ENCODE data around the gene ATP12A. TPM values are rescaled to one million over a fixed set of nuclear protein-coding genes. Genes with fewer than 3 reads are reported as not detected.
A peak's percentile ranks its signal among the peaks of the same experiment; 100 is the strongest.
"Not testable (repeated sequence)": the region's sequence is repeated elsewhere in the genome, so short reads cannot be mapped to it uniquely, and the experiment has no call there.

ATP12A gene
- total and polyA plus RNA-seq, 4 donors, result 0.38 TPM; not detected in 3

DNA sequence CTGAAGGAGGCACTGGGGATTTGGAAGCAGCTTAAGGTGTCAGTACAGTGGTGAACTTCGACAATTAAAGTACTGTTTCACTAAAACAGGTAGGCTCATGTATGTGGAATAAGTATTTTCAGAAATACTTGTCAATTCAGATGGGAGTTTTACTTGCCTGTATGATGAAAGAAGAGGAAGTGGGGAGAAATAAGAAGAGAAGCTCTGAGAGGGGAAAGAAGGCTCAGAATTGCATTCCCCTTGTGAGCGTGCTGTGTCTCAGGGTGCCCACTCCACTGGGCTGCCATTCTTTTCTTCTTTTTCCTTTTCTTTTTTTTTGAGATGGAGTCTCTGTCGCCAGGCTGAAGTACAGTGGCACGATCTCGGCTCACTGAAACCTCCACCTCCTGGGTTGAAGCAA lies 45.2 kb downstream of the ATP12A start:
- Histone ChIP-seq H3K27ac (ENCODE audit: low read depth in 1 of 2, low read length in 2 of 2) (no peak overlapping the region), H3K4me3 (ENCODE audit: low read length in 2 of 2) (no peak overlapping the region), H3K9me3 (ENCODE audit: control insufficient read depth, low read length) (no peaks in the 10 kb centered on the region), H3K4me1 (ENCODE audit: control insufficient read depth in 1 of 2, insufficient read depth in 2 of 2, low read length in 2 of 2) (no peaks in the 10 kb centered on the region), H3K36me3 (ENCODE audit: control insufficient read depth in 1 of 2, insufficient read depth in 2 of 2, low read length in 1 of 2) (no peaks in the 10 kb centered on the region), H3K27me3 (ENCODE audit: control insufficient read depth in 1 of 2, insufficient read depth in 2 of 2, low read length in 1 of 2) (no peaks in the 10 kb centered on the region)
- 89 to 94% methylated on average over 5 of the region's 5 CpGs for WGBS, 2 donors
- ATAC-seq (ENCODE audit: low FRiP score) (no peak), DNase-seq (no peak)
- intact Hi-C loops (cut with DNase I), result loop anchor here (5.0 to 10.0 kb wide), 2 partner anchors 143 to 151 kb away; no protein-coding TSS in a partner anchor

- H3K4me3 ChIP-seq (ENCODE audit: low read length in 2 of 2), result no peak overlapping the region
- H3K4me1 ChIP-seq (ENCODE audit: control insufficient read depth in 1 of 2, insufficient read depth in 2 of 2, low read length in 2 of 2), result no peaks in the 10 kb centered on the region
- H3K27me3 ChIP-seq (ENCODE audit: control insufficient read depth in 1 of 2, insufficient read depth in 2 of 2, low read length in 1 of 2), result no peaks in the 10 kb centered on the region
- intact Hi-C loops (cut with DNase I), result loop anchor here (2.0 to 10.0 kb wide), 3 partner anchors 43 to 153 kb away; no protein-coding TSS in a partner anchor
- no peaks in the 10 kb centered on the region for H3K36me3 ChIP-seq (ENCODE audit: control insufficient read depth in 1 of 2, insufficient read depth in 2 of 2, low read length in 1 of 2)
- DNase-seq (peak; percentile 73 to 75), ATAC-seq (ENCODE audit: low FRiP score) (peak; percentile 85)
- 60 to 62% methylated on average over 24 of the region's 24 CpGs for WGBS, 2 donors
- no peak overlapping the region for H3K27ac ChIP-seq (ENCODE audit: low read depth in 1 of 2, low read length in 2 of 2)
- H3K9me3 ChIP-seq (ENCODE audit: control insufficient read depth, low read length), result no peaks in the 10 kb centered on the region
Measured at GRCh38 chr13:24727731-24728601, 47.8 kb downstream of the ATP12A start.

DNA sequence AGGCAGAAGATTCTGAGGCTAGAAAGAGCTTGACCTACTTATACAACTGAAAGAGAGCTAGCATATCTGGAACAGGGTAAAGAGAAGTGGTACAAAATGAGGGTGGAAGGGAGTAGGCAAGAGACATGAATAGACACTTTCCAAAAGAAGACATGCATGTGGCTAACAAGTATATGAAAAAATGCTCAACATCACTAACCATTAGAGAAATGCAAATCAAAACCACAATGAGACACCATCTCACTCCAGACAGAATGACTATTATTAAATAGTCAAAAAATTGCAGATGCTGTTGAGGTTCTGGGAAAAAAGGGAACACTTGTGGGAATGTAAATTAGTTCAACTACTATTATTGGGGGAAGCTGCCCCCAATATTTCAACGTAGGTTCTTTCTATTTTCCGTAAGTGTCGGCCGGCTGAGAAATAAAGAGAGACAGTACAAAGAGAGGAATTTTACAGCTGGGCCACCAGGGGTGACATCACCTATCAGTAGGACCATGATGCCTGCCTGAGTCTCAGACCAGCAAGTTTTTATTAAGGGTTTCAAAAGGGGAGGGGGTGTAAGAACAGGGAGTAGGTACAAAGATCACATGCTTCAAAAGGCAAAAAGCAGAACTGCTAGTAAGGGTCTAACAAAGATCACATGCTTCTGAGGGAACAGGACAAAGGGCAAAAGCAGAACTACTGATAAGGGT lies 50.8 kb downstream of the ATP12A start:
- H3K4me3 ChIP-seq (ENCODE audit: low read length in 2 of 2); intact Hi-C loops (cut with DNase I); ATAC-seq (ENCODE audit: low FRiP score); H3K27me3 ChIP-seq (ENCODE audit: control insufficient read depth in 1 of 2, insufficient read depth in 2 of 2, low read length in 1 of 2); H3K27ac ChIP-seq (ENCODE audit: low read depth in 1 of 2, low read length in 2 of 2); H3K9me3 ChIP-seq (ENCODE audit: control insufficient read depth, low read length); DNase-seq; H3K36me3 ChIP-seq (ENCODE audit: control insufficient read depth in 1 of 2, insufficient read depth in 2 of 2, low read length in 1 of 2); H3K4me1 ChIP-seq (ENCODE audit: control insufficient read depth in 1 of 2, insufficient read depth in 2 of 2, low read length in 2 of 2): not testable (repeated sequence)
- WGBS, 2 donors, result 97 to 98% methylated on average over 4 of the region's 4 CpGs

GRCh38 chr13:24734950-24735349 lies 54.7 kb downstream of the ATP12A start:
- intact Hi-C loops (cut with DNase I), result no loop called here
- Histone ChIP-seq H3K27me3 (ENCODE audit: control insufficient read depth in 1 of 2, insufficient read depth in 2 of 2, low read length in 1 of 2) (no peaks in the 10 kb centered on the region), H3K9me3 (ENCODE audit: control insufficient read depth, low read length) (no peaks in the 10 kb centered on the region), H3K4me3 (ENCODE audit: low read length in 2 of 2) (no peak overlapping the region), H3K27ac (ENCODE audit: low read depth in 1 of 2, low read length in 2 of 2) (no peak overlapping the region), H3K36me3 (ENCODE audit: control insufficient read depth in 1 of 2, insufficient read depth in 2 of 2, low read length in 1 of 2) (no peaks in the 10 kb centered on the region), H3K4me1 (ENCODE audit: control insufficient read depth in 1 of 2, insufficient read depth in 2 of 2, low read length in 2 of 2) (no peaks in the 10 kb centered on the region)
- 81 to 90% methylated on average over 4 of the region's 4 CpGs for WGBS, 2 donors
- ATAC-seq (ENCODE audit: low FRiP score) (no peak), DNase-seq (no peak)

GRCh38 chr13:24737042-24737441 lies 56.8 kb downstream of the ATP12A start:
- ATAC-seq (ENCODE audit: low FRiP score), result no peak
- H3K4me3 ChIP-seq (ENCODE audit: low read length in 2 of 2), result no peak overlapping the region
- no peak overlapping the region for H3K27ac ChIP-seq (ENCODE audit: low read depth in 1 of 2, low read length in 2 of 2)
- 78 to 85% methylated on average over 6 of the region's 6 CpGs for WGBS, 2 donors
- intact Hi-C loops (cut with DNase I), result no loop called here
- H3K36me3 ChIP-seq (ENCODE audit: control insufficient read depth in 1 of 2, insufficient read depth in 2 of 2, low read length in 1 of 2), result no peaks in the 10 kb centered on the region
- DNase-seq, result no peak
- H3K27me3 ChIP-seq (ENCODE audit: control insufficient read depth in 1 of 2, insufficient read depth in 2 of 2, low read length in 1 of 2), result no peaks in the 10 kb centered on the region
- H3K9me3 ChIP-seq (ENCODE audit: control insufficient read depth, low read length), result no peaks in the 10 kb centered on the region
- H3K4me1 ChIP-seq (ENCODE audit: control insufficient read depth in 1 of 2, insufficient read depth in 2 of 2, low read length in 2 of 2), result no peaks in the 10 kb centered on the region

- Histone ChIP-seq H3K4me1 (ENCODE audit: control insufficient read depth in 1 of 2, insufficient read depth in 2 of 2, low read length in 2 of 2) (no peaks in the 10 kb centered on the region), H3K27me3 (ENCODE audit: control insufficient read depth in 1 of 2, insufficient read depth in 2 of 2, low read length in 1 of 2) (no peaks in the 10 kb centered on the region), H3K36me3 (ENCODE audit: control insufficient read depth in 1 of 2, insufficient read depth in 2 of 2, low read length in 1 of 2) (no peaks in the 10 kb centered on the region), H3K4me3 (ENCODE audit: low read length in 2 of 2) (no peak overlapping the region), H3K9me3 (ENCODE audit: control insufficient read depth, low read length) (no peaks in the 10 kb centered on the region), H3K27ac (ENCODE audit: low read depth in 1 of 2, low read length in 2 of 2) (no peak overlapping the region)
- ATAC-seq (ENCODE audit: low FRiP score) (no peak), DNase-seq (no peak)
- intact Hi-C loops (cut with DNase I), result no loop called here
- 96 to 98% methylated on average over 5 of the region's 5 CpGs for WGBS, 2 donors
Measured at GRCh38 chr13:24738366-24738847, 58.2 kb downstream of the ATP12A start.

- 95 to 96% methylated on average over 12 of the region's 12 CpGs for WGBS, 2 donors
- peak; percentile 30 for ATAC-seq (ENCODE audit: low FRiP score)
Measured at GRCh38 chr13:24740014-24740890, 60.0 kb downstream of the ATP12A start.

DNA sequence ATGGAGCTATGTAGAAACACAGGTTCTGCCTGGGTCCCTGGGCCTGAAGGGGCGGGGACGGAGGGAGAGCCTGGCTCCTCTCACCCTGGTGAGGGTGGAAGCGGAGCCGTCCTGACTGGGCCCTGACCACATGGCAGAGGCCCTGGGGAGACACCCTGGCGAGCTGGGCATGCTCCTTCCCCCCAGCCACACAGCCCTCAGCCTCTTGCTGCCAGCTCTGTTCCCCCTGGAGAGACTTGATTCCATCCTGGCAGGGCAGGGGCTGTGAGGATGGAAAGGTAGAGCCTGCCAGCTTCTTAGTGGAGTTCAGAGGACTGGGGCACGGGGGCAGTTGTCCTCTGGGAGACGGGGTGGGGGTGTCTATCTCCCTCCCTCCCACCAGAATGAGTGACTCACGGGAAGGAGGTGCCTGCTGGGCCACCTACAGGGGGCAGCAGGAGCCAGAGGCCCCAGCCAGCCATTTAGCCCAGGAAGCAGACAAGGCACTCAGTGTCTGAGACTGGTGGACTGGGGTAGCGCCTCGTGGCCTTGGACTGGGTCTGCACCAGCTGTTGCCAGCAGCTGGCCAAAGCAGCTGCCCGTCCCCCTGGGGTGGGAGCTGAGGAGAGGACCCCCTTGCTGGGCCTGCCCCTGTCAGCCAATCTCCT lies 60.9 kb downstream of the ATP12A start:
- Histone ChIP-seq H3K4me1 (ENCODE audit: control insufficient read depth in 1 of 2, insufficient read depth in 2 of 2, low read length in 2 of 2) (no peaks in the 10 kb centered on the region), H3K9me3 (ENCODE audit: control insufficient read depth, low read length) (no peaks in the 10 kb centered on the region), H3K27ac (ENCODE audit: low read depth in 1 of 2, low read length in 2 of 2) (no peak overlapping the region), H3K27me3 (ENCODE audit: control insufficient read depth in 1 of 2, insufficient read depth in 2 of 2, low read length in 1 of 2) (no peaks in the 10 kb centered on the region), H3K4me3 (ENCODE audit: low read length in 2 of 2) (no peak overlapping the region), H3K36me3 (ENCODE audit: control insufficient read depth in 1 of 2, insufficient read depth in 2 of 2, low read length in 1 of 2) (no peaks in the 10 kb centered on the region)
- DNase-seq (no peak), ATAC-seq (ENCODE audit: low FRiP score) (no peak)
- WGBS, 2 donors, result 85 to 86% methylated on average over 11 of the region's 11 CpGs
- intact Hi-C loops (cut with DNase I), result no loop called here

More at GRCh38 chr13:24740014-24740890, 60.0 kb downstream of the ATP12A start:
- Histone ChIP-seq H3K27me3 (ENCODE audit: control insufficient read depth in 1 of 2, insufficient read depth in 2 of 2, low read length in 1 of 2) (no peaks in the 10 kb centered on the region), H3K36me3 (ENCODE audit: control insufficient read depth in 1 of 2, insufficient read depth in 2 of 2, low read length in 1 of 2) (no peaks in the 10 kb centered on the region), H3K4me1 (ENCODE audit: control insufficient read depth in 1 of 2, insufficient read depth in 2 of 2, low read length in 2 of 2) (no peaks in the 10 kb centered on the region), H3K4me3 (ENCODE audit: low read length in 2 of 2) (no peak overlapping the region), H3K27ac (ENCODE audit: low read depth in 1 of 2, low read length in 2 of 2) (no peak overlapping the region), H3K9me3 (ENCODE audit: control insufficient read depth, low read length) (no peaks in the 10 kb centered on the region)
- DNase-seq, result peak in 1 of 2 donors; percentile 16
- intact Hi-C loops (cut with DNase I), result no loop called here
